ENCODE results near the gene RHEX.

DNA sequence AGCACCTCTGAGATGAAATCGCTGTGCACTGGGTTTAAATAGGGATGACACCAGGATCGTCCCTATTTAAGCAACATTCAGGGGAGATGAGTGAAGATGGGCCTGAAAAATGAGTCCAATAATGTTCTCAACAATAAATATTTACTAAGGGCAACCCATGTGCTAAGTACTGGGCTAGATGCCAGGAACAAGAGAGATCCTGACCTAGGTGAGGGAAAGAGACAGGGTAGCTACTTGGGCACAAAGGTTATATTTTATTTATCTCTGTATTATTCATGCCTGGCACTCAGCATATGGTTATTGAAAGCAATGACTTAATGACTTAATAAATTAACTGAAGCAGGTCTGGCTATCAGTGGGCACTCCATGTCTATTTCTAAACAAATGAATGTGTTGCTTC lies 91.6 kb downstream of the RHEX start:
- no peak for TF ChIP-seq POLR2AphosphoS5 (IDR thresholded peaks at IDR 0.05; ENCODE audit: low read depth, low read length)
- TF ChIP-seq, protein P1, sequence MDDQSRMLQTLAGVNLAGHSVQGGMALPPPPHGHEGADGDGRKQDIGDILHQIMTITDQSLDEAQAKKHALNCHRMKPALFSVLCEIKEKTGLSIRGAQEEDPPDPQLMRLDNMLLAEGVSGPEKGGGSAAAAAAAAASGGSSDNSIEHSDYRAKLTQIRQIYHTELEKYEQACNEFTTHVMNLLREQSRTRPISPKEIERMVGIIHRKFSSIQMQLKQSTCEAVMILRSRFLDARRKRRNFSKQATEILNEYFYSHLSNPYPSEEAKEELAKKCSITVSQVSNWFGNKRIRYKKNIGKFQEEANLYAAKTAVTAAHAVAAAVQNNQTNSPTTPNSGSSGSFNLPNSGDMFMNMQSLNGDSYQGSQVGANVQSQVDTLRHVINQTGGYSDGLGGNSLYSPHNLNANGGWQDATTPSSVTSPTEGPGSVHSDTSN (IDR thresholded peaks at IDR 0.05), result no peak
- TF ChIP-seq RAD21 (IDR thresholded peaks at IDR 0.05; ENCODE audit: low read length), result no peak

All from SK-N-SH (cell line).